K562 (cell line): ENCODE data around the gene TMOD3. TPM values are rescaled to one million over a fixed set of nuclear protein-coding genes. Genes with fewer than 3 reads are reported as not detected.

Experiments used
- ATAC-seq: fragments of 200-7000 bp; cut with Tn5 transposase; 3 replicates; pipeline ENCODE4 v1.9.1; 2020; ENCODE audit warnings: moderate library complexity
- BruUV-seq: library from RNA; stranded (reverse); fragments of 400-500 nt; replicated peaks from 2 replicates; lab custom pipeline; 2021; lab: Mats Ljungman, UMichigan
- CTCF ChIA-PET: fragments of 300-600 bp; formaldehyde crosslinking; extraction: SDS; loops from one replicate; lab custom pipeline; 2021; ENCODE audit warnings: low intra/inter-chr PET ratio; lab: Yijun Ruan, JAX
- POLR2A ChIA-PET: fragments of 300-600, 350-650 bp; sonication (Branson Sonifier 250); formaldehyde crosslinking; extraction: SDS; loops from one replicate; lab custom pipeline; 2021; ENCODE audit warnings: antibody characterized with exemption, inconsistent platforms; lab: Yijun Ruan, JAX
- DNase-seq, 4 experiments: peaks; one replicate each; pipeline versions ENCODE4 v3.0.0 to v3.0.0-alpha.2; 2011 to 2018; ENCODE audit warnings: low spot score in 3 of 4, mixed read lengths in 3 of 4; ENCODE audit errors: extremely low read depth in 1 of 4
- FAIRE-seq: peaks from 2 replicates; lab custom pipeline; 2011; peaks lifted over from hg19 to GRCh38; lab: Jason Lieb, UNC
- H2AFZ ChIP-seq: 2 replicates; pipeline ENCODE4 v1.6.0; 2011; ENCODE audit warnings: low read depth, low read length, control low read depth, inconsistent platforms
- H3K27ac ChIP-seq: fragments of 200-600 bp; 3 replicates; pipeline ENCODE4 v1.8.0; 2011; ENCODE audit warnings: low read depth, mild to moderate bottlenecking, control low read depth, inconsistent platforms, low read length, moderate library complexity, mixed read lengths; ENCODE audit errors: extremely low read depth
- H3K27me3 ChIP-seq, 2 experiments: fragments of 300-600 bp in 1 of 2; 2 replicates in 1 of 2; 3 replicates in 1 of 2; pipeline versions ENCODE4 v1.6.0 to v1.8.0; 2011; ENCODE audit warnings: inconsistent platforms in 2 of 2, low read length in 2 of 2, mild to moderate bottlenecking in 1 of 2, mixed read lengths in 1 of 2, moderate library complexity in 1 of 2; ENCODE audit not compliant: control insufficient read depth in 2 of 2, insufficient read depth in 2 of 2
- H3K36me3 ChIP-seq: fragments of 300-600 bp; 3 replicates; pipeline ENCODE4 v1.8.0; 2011; ENCODE audit warnings: mild to moderate bottlenecking, low read length, inconsistent platforms; ENCODE audit not compliant: control insufficient read depth, insufficient read depth
- H3K4me1 ChIP-seq, 2 experiments: fragments of 200-600 bp in 1 of 2; replicated peaks in 1 of 2; 2 replicates in 1 of 2; 3 replicates in 1 of 2; pipeline versions ENCODE4 v1.5.1 to v1.8.0; 2011; ENCODE audit warnings: inconsistent platforms in 2 of 2, low read length in 2 of 2, mild to moderate bottlenecking in 1 of 2, mixed read lengths in 1 of 2, moderate library complexity in 1 of 2; ENCODE audit not compliant: control insufficient read depth in 2 of 2, insufficient read depth in 2 of 2
- H3K4me2 ChIP-seq: 2 replicates; pipeline ENCODE4 v1.6.1; 2011; ENCODE audit warnings: low read length, control low read depth, inconsistent platforms, mixed read lengths; ENCODE audit not compliant: insufficient read depth
- H3K4me3 ChIP-seq: fragments of 200-600 bp; sonication (generic), shearing (Covaris generic); 2 replicates; pipeline ENCODE4 v1.5.1; 2016; ENCODE audit warnings: control low read depth, inconsistent platforms
- H3K79me2 ChIP-seq: fragments of 200-600 bp; 3 replicates; pipeline ENCODE4 v1.8.0; 2011; ENCODE audit warnings: low read length, inconsistent platforms; ENCODE audit not compliant: control insufficient read depth, insufficient read depth
- H3K9ac ChIP-seq, 2 experiments: 2 replicates each; pipeline versions ENCODE4 v1.6.0 to v1.6.1; 2011; ENCODE audit warnings: low read depth in 2 of 2, low read length in 2 of 2, control low read depth in 1 of 2, inconsistent platforms in 1 of 2, mild to moderate bottlenecking in 1 of 2, mixed read lengths in 1 of 2; ENCODE audit not compliant: insufficient read depth in 1 of 2
- H3K9me1 ChIP-seq: one replicate; pipeline ENCODE4 v1.6.0; 2011; ENCODE audit warnings: inconsistent platforms, mild to moderate bottlenecking, low read length, moderate library complexity; ENCODE audit not compliant: control insufficient read depth, insufficient read depth
- H3K9me3 ChIP-seq: replicated peaks from 2 replicates; pipeline ENCODE4 v1.5.1; 2011; ENCODE audit warnings: low read depth, low read length, inconsistent platforms; ENCODE audit not compliant: control insufficient read depth, insufficient read depth
- H4K20me1 ChIP-seq: replicated peaks from 2 replicates; pipeline ENCODE4 v1.6.1; 2011; ENCODE audit warnings: low read length, inconsistent platforms, mixed read lengths; ENCODE audit not compliant: control insufficient read depth, insufficient read depth
- C11orf30 ChIP-seq: fragments of 450-650 bp; IDR thresholded peaks from 2 replicates; pipeline ENCODE4 v1.6.1; 2016; ENCODE audit warnings: low read depth, mild to moderate bottlenecking
- CC2D1A ChIP-seq: fragments of 450-650 bp; IDR thresholded peaks from 2 replicates; pipeline ENCODE4 v1.6.1; 2017; ENCODE audit warnings: mild to moderate bottlenecking
- HCFC1 ChIP-seq: IDR thresholded peaks from 2 replicates; pipeline ENCODE4 v1.6.1; 2012; ENCODE audit warnings: low read depth, low read length, improper control_type of control experiment
- HLTF ChIP-seq: fragments of 450-650 bp; IDR thresholded peaks from 2 replicates; pipeline ENCODE4 v1.6.1; 2016
- MCM2 ChIP-seq: fragments of 450-650 bp; IDR thresholded peaks from 2 replicates; pipeline ENCODE4 v1.6.1; 2017; ENCODE audit warnings: low read depth, mild to moderate bottlenecking
- RFX1 ChIP-seq: fragments of 450-650 bp; IDR thresholded peaks from 2 replicates; pipeline ENCODE4 v1.6.1; 2016; ENCODE audit warnings: mild to moderate bottlenecking, moderate library complexity
- ZNF408 ChIP-seq: fragments of 250-450 bp; sonication (Bioruptor Pico); IDR thresholded peaks from 2 replicates; pipeline ENCODE4 v1.4.0; 2020; ENCODE audit warnings: low read depth, mild to moderate bottlenecking, moderate library complexity
- WGBS: fragments of 100-300 bp; shearing (Covaris generic); methylation state at CpG from one replicate; pipeline ENCODE4 v1.1.6; 2016; ENCODE audit warnings: low coverage, mixed read lengths; ENCODE audit not compliant: insufficient coverage; ENCODE audit errors: missing lambda C conversion rate; 5-methylcytosine and 5-hydroxymethylcytosine counted together
- in situ Hi-C: fragments of 300-500 bp; cut with MboI; formaldehyde crosslinking; loops from 4 replicates; pipeline ENCODE4 v1.15.0; 2018; ENCODE audit warnings: inconsistent platforms, mixed read lengths
- intact Hi-C: fragments of 100-400 bp; cut with micrococcal nuclease; formaldehyde crosslinking; loops from 2 replicates; pipeline ENCODE4 v1.14.2; 2022
- polyA plus RNA-seq, 8 experiments: library from polyadenylated mRNA; depleted of rRNA in 4 of 8; stranded (reverse) in 5 of 8; unstranded in 3 of 8; fragments of >200 nt; fragmentation: Nextera tagmentation in 2 of 8; fragmentation: Illumina TruSeq in 1 of 8; extraction: Ambion mirVana in 2 of 8; extraction: Trizol in 1 of 8; gene quantifications; 2 replicates each; pipeline versions ENCODE4 v1.2.1 to v1.2.3, GENCODE V29; 2011 to 2014; ENCODE audit warnings: inconsistent platforms in 1 of 8, missing spikeins in 1 of 8
- total RNA-seq, 7 experiments: library from RNA; depleted of rRNA in 6 of 7; stranded (reverse); fragments of >200 nt in 6 of 7; fragmentation: Illumina TruSeq in 2 of 7; extraction: Trizol in 2 of 7; gene quantifications; 2 replicates each; pipeline versions ENCODE4 v1.2.1 to v1.2.3, GENCODE V29; 2011 to 2021; ENCODE audit warnings: low replicate concordance in 1 of 7
- TF ChIP-seq, protein P1 (sequence below): fragments of 450-650 bp; IDR thresholded peaks from 2 replicates; pipeline ENCODE4 v1.7.0; 2016; ENCODE audit warnings: borderline replicate concordance

TMOD3 gene
- total and polyA plus RNA-seq, 9 of the 15 experiments (the other 6 are each of a cell fraction or from before 2014, with no cell fraction given): 6.8 to 45.0 (median 30.9) TPM

DNA sequence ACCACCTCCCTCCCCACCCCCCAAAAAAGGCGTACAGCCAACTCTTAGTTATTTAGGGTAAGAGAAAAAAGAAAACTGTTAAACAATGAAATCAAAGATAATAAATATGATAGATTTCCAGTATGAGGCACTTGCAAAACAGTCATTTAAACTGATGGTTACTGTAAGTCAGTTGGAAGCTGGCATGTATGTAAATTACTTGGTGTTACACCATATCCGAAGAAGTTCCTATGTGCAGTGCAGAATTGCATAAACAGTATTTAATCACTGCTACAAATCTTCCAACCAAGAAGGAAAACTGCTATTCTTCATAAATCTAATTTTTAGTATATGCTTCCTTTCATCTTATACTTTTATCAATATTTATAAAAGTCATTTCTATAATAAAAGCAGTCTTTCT is 80.1 kb downstream of the TMOD3 start:
- Histone ChIP-seq H3K36me3 (peaks cover 57% of the 10 kb centered on the region), H3K9me1 (no peaks in the 10 kb centered on the region), H3K9me3 (no peaks in the 10 kb centered on the region), H4K20me1 (no peaks in the 10 kb centered on the region), H3K27ac (no peak overlapping the region), H3K4me2 (no peak overlapping the region), H2AFZ (no peak overlapping the region), H3K27me3 (no peaks in the 10 kb centered on the region), H3K4me1 (no peaks in the 10 kb centered on the region; a peak in 1 of 5 replicates), H3K79me2 (no peaks in the 10 kb centered on the region), H3K9ac (no peak overlapping the region), H3K4me3 (no peak overlapping the region)
- whole genome bisulfite sequencing: 90% methylated on average over 2 of the region's 2 CpGs
- ChIA-PET CTCF (no interaction called here), POLR2A (interaction anchor here (0.8 to 1.0 kb wide), 2 partner anchors 14 to 128 kb away, joined by 3 read pairs; no protein-coding TSS in a partner anchor)
- in situ Hi-C loops: no loop called here
- intact Hi-C loops: no loop called here
- FAIRE-seq (no peak), ATAC-seq (no peak), DNase-seq (no peak)
- BruUV-seq: no TSS peak
- no peak for TF ChIP-seq CC2D1A
- no peak for TF ChIP-seq HCFC1
- TF ChIP-seq, protein P1, sequence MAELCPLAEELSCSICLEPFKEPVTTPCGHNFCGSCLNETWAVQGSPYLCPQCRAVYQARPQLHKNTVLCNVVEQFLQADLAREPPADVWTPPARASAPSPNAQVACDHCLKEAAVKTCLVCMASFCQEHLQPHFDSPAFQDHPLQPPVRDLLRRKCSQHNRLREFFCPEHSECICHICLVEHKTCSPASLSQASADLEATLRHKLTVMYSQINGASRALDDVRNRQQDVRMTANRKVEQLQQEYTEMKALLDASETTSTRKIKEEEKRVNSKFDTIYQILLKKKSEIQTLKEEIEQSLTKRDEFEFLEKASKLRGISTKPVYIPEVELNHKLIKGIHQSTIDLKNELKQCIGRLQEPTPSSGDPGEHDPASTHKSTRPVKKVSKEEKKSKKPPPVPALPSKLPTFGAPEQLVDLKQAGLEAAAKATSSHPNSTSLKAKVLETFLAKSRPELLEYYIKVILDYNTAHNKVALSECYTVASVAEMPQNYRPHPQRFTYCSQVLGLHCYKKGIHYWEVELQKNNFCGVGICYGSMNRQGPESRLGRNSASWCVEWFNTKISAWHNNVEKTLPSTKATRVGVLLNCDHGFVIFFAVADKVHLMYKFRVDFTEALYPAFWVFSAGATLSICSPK: no peak
- TF ChIP-seq C11orf30: no peak
- TF ChIP-seq HLTF: no peak
- TF ChIP-seq ZNF408 (CRISPR knock-in tag): no peak
- TF ChIP-seq MCM2: no peak
- TF ChIP-seq RFX1: no peak
